ENCODE data around the gene DAPK3.
"Not testable (repeated sequence)": the region's sequence is repeated elsewhere in the genome, so short reads cannot be mapped to it uniquely, and the experiment has no call there.

The DAPK3 gene

GRCh38 chr19:4009990-4010807 is 39.3 kb upstream of the DAPK3 start:
- ATAC-seq, result no peak
- Mint-ChIP-seq H3K4me3 (no peak overlapping the region), H3K9me3 (no peaks in the 10 kb centered on the region), H3K4me1 (peaks cover 57% of the 10 kb centered on the region), H3K27me3 (no peaks in the 10 kb centered on the region), H3K27ac (no peak overlapping the region)
- no peak for DNase-seq

GRCh38 chr19:4007836-4008539 is 37.1 kb upstream of the DAPK3 start:
- Mint-ChIP-seq H3K4me1 (peaks cover 38% of the 10 kb centered on the region), H3K27ac (peak overlapping the region; percentile 84 to 85), H3K27me3 (no peaks in the 10 kb centered on the region), H3K4me3 (peak overlapping the region; percentile 89 to 91), H3K9me3 (no peaks in the 10 kb centered on the region)
- ATAC-seq (peak; percentile 13), DNase-seq (peak; percentile 12 to 28)

- peak within 1 kb of the TSS; percentile 89 to 91 for H3K4me3 Mint-ChIP-seq
- ATAC-seq (peak; percentile 96), DNase-seq (peak; percentile 94 to 96)
- H3K27ac Mint-ChIP-seq, result peak within 1 kb of the TSS; percentile 84 to 96
- no peaks in the 10 kb centered on the region for H3K27me3 Mint-ChIP-seq
- peaks cover 31% of the 10 kb centered on the region for H3K4me1 Mint-ChIP-seq
- no peaks in the 10 kb centered on the region for H3K9me3 Mint-ChIP-seq
Measured at GRCh38 chr19:4007021-4007835, 36.3 kb upstream of the DAPK3 start, which contains the start of gene PIAS4. Gene PIAS4 (plus strand): TSS chr19:4007736. CDS start chr19:4007761, 25 bp downstream.

GRCh38 chr19:4005436-4005835 is 34.5 kb upstream of the DAPK3 start:
- Mint-ChIP-seq H3K4me1 (peaks cover 20% of the 10 kb centered on the region), H3K27ac (peak overlapping the region in 1 of 2 donors; percentile 89)
- not testable (repeated sequence) for H3K4me3 Mint-ChIP-seq, H3K9me3 Mint-ChIP-seq, H3K27me3 Mint-ChIP-seq, ATAC-seq, DNase-seq

- not testable (repeated sequence) for H3K4me3 Mint-ChIP-seq, ATAC-seq, H3K27ac Mint-ChIP-seq, H3K4me1 Mint-ChIP-seq, H3K9me3 Mint-ChIP-seq, H3K27me3 Mint-ChIP-seq, DNase-seq
Measured at GRCh38 chr19:4000798-4001197, 29.9 kb upstream of the DAPK3 start.

- ATAC-seq, H3K27ac Mint-ChIP-seq, DNase-seq, H3K4me3 Mint-ChIP-seq, H3K27me3 Mint-ChIP-seq, H3K9me3 Mint-ChIP-seq, H3K4me1 Mint-ChIP-seq: not testable (repeated sequence)
Measured at GRCh38 chr19:3998667-3999412, 27.9 kb upstream of the DAPK3 start.

GRCh38 chr19:3995607-3996006 is 24.7 kb upstream of the DAPK3 start:
- Mint-ChIP-seq H3K4me3 (no peak overlapping the region), H3K27me3 (no peaks in the 10 kb centered on the region), H3K4me1 (peaks cover 5% of the 10 kb centered on the region), H3K9me3 (peaks cover 5 to 6% of the 10 kb centered on the region in 2 donors), H3K27ac (no peak overlapping the region)
- ATAC-seq (no peak), DNase-seq (no peak)

GRCh38 chr19:3990815-3991117 is 19.9 kb upstream of the DAPK3 start:
- Mint-ChIP-seq H3K27ac (peak overlapping the region; percentile 77 to 89), H3K4me3 (peak overlapping the region; percentile 62 to 72), H3K9me3 (peaks cover 6 to 8% of the 10 kb centered on the region in 2 donors), H3K4me1 (peaks cover 32% of the 10 kb centered on the region), H3K27me3 (no peaks in the 10 kb centered on the region)
- ATAC-seq (no peak), DNase-seq (no peak)

GRCh38 chr19:3987619-3988371 is 16.9 kb upstream of the DAPK3 start:
- peaks cover 57% of the 10 kb centered on the region for H3K4me1 Mint-ChIP-seq
- peak overlapping the region; percentile 88 to 93 for H3K4me3 Mint-ChIP-seq
- H3K27ac Mint-ChIP-seq, result peak overlapping the region; percentile 69 to 96
- ATAC-seq, result peak; percentile 41
- H3K27me3 Mint-ChIP-seq, result no peaks in the 10 kb centered on the region
- peaks cover 6 to 8% of the 10 kb centered on the region in 2 donors for H3K9me3 Mint-ChIP-seq
- peak; percentile 85 to 90 for DNase-seq

- H3K27ac Mint-ChIP-seq, result peak overlapping the region; percentile 98 to 99
- peaks cover 6 to 8% of the 10 kb centered on the region in 2 donors for H3K9me3 Mint-ChIP-seq
- DNase-seq, result peak; percentile 63 to 67
- ATAC-seq, result peak; percentile 45
- H3K4me3 Mint-ChIP-seq, result peak overlapping the region; percentile 93 to 98
- H3K27me3 Mint-ChIP-seq, result no peaks in the 10 kb centered on the region
- H3K4me1 Mint-ChIP-seq, result peaks cover 70% of the 10 kb centered on the region
Measured at GRCh38 chr19:3986260-3987041, 15.6 kb upstream of the DAPK3 start.

GRCh38 chr19:3985643-3986259 is 14.9 kb upstream of the DAPK3 start:
- no peak for DNase-seq
- H3K4me1 Mint-ChIP-seq, result peaks cover 74% of the 10 kb centered on the region

GRCh38 chr19:3984908-3985642 is 14.2 kb upstream of the DAPK3 start, which contains the start of gene EEF2:
Gene EEF2 (minus strand): TSS chr19:3985463. CDS start chr19:3985380, 83 bp downstream.
- H3K9me3 Mint-ChIP-seq, result no peaks in the 10 kb centered on the region
- no peaks in the 10 kb centered on the region for H3K27me3 Mint-ChIP-seq
- DNase-seq, result peak; percentile 91 to 93
- H3K4me1 Mint-ChIP-seq, result peaks cover 75% of the 10 kb centered on the region
- H3K4me3 Mint-ChIP-seq, result peak within 1 kb of the TSS; percentile 93 to 98
- peak; percentile 57 for ATAC-seq
- H3K27ac Mint-ChIP-seq, result peak within 1 kb of the TSS; percentile 98 to 99

More at GRCh38 chr19:3985643-3986259, 14.9 kb upstream of the DAPK3 start:
- H3K27me3 Mint-ChIP-seq, result no peaks in the 10 kb centered on the region
- ATAC-seq, result no peak
- peak overlapping the region; percentile 98 to 99 for H3K27ac Mint-ChIP-seq
- peak overlapping the region; percentile 93 to 98 for H3K4me3 Mint-ChIP-seq
- H3K9me3 Mint-ChIP-seq, result peaks cover 2 to 4% of the 10 kb centered on the region in 2 donors

- H3K4me1 Mint-ChIP-seq, result peaks cover 80% of the 10 kb centered on the region
- DNase-seq (no peak), ATAC-seq (no peak)
- peak overlapping the region; percentile 98 to 99 for H3K27ac Mint-ChIP-seq
- peak overlapping the region; percentile 93 to 98 for H3K4me3 Mint-ChIP-seq
- H3K27me3 Mint-ChIP-seq, result no peaks in the 10 kb centered on the region
- H3K9me3 Mint-ChIP-seq, result no peaks in the 10 kb centered on the region
Measured at GRCh38 chr19:3984584-3984907, 13.6 kb upstream of the DAPK3 start.

All from stimulated activated naive CD8-positive, alpha-beta T cell treated with anti-CD3 and anti-CD28 coated beads, Interleukin-15, amount 100 ng/mL, for 72 hours (primary cell).